GM18909 (cell line): ENCODE results near the gene MUTYH.

ENCODE experiments used
- ATAC-seq: cut with Tn5 transposase; IDR thresholded peaks from one replicate; pipeline ENCODE4 v1.9.1; 2021; ENCODE audit warnings: mild to moderate bottlenecking; ENCODE audit not compliant: unreplicated experiment, poor library complexity

Gene MUTYH

DNA sequence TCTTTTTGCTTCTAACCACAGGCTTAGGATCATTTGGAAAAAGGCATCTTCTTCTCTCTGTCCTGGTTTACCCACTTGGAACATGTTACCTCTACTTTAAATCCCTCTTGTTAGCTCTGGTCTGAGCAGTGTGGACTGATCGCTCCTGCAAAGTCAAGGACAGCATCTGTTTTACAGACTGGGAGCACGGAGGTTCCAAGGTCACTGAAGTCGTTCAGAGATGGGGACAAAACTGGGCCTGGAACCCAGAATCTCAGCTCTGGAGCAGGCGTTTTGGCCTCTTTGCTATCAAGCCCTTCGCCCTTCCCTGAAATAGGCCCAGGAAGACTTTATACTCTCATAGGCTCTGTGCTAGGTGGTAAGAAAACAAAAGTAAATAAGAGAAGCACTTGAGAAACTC lies 11.3 kb upstream of the MUTYH start:
- no peak for ATAC-seq

DNA sequence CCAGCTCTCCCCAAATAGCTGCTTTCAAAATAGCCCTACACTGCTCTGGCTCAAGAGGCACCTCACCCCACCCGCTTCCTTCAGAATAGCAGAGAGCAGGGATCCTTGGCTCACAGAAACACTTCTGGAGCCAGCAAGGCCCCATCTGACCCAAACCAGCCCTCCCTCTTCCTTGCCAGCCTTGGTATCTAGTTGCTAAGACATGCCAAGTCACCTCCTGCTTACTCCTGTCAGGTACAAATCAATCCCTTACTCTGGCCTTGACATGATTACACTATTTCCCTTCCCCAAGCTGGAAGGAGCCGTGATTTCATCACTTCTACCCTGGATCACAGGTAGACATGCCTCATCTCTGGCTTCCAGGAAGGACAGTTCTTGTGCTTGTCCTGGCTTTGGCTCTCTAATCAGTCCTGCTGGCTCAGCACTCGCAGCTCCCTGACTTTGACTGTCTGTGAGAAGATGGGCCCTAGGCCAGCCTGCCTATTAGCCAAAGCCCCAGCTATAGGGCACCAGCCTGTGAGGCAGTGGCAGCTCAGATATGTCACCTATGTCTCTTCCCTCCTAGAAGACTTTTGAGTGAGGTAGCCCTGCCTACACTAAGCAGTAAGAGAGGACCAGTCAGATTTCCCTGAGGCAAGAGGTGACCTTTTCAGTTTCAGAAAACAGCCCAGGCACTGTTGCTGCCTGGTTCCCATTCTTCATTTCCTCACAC lies 8.9 kb upstream of the MUTYH start:
- no peak for ATAC-seq

DNA sequence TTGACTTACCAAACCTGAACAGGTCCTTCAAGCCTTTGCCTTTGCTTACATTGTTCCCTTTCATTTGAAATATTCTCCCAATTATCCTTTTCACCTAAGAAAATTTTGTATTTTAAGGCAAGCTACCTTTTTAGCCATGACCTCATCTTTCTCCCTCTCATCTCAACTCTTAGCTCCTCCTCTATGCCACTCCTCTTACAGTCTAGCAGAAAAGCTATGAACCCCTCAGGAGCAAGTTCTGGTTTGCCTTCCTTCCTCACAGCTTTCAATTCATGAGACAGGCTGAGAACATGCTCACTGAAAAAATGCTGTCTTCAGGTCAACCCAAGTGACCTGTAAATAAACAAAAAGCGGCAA lies 8.3 kb upstream of the MUTYH start:
- no peak for ATAC-seq

GRCh38 chr1:45348020-45348419 lies 7.8 kb upstream of the MUTYH start:
- no peak for ATAC-seq

GRCh38 chr1:45346473-45346872 lies 6.2 kb upstream of the MUTYH start:
- ATAC-seq: no peak

- no peak for ATAC-seq
Observed at GRCh38 chr1:45345014-45345413, 4.8 kb upstream of the MUTYH start.

DNA sequence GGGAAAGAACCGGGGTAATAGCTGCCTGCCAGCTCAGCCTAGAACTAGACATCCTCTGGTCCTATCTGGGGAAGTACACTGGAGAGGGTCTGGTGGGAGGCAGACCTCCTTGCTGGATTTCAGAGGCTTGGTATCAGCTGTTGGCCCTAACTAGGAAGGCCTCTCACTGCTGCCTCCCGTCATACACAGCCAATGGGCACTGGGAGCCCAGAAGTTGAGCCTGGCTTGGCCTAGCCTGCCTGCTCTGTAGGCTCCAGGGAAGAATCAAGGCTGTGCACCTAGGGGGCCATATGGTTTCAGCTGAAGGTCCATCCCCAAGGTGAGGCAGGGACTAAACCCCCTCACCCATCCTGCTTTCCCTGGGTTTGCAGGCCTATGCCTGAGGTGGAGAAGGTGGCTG lies 4.3 kb upstream of the MUTYH start:
- no peak for ATAC-seq

DNA sequence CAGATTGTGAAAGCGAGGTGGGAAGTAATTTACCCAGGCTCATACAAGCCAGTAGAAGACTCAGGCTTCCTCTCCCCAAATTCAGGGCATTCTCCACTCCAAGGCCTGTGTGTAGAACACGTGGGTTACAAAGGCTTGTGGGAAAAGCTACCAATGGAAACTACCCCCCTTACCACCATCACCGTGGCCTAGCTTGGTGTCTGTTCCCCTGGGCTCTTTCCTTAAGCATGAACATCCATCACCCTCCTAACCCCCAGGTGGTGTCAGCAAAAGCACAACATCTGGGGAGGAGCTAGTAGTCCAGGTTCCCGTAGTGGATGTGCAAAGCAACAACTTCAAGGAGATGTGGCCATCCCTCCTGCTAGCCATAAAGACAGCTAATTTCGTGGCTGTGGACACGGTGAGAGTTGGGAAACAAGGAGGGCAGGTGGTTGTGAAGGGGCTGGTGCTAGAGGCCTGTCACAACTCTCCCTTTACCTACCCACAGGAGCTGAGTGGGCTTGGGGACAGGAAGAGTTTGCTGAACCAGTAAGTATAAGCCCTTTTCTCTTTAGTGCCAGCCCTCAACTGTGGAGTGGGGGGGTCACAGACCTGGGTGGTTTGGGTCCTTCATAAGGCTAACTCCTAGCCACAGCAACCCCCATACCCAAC lies 701 bp upstream of the MUTYH start:
- no peak for ATAC-seq

- ATAC-seq: no peak
Observed at GRCh38 chr1:45337630-45338325, 2.5 kb downstream of the MUTYH start.

DNA sequence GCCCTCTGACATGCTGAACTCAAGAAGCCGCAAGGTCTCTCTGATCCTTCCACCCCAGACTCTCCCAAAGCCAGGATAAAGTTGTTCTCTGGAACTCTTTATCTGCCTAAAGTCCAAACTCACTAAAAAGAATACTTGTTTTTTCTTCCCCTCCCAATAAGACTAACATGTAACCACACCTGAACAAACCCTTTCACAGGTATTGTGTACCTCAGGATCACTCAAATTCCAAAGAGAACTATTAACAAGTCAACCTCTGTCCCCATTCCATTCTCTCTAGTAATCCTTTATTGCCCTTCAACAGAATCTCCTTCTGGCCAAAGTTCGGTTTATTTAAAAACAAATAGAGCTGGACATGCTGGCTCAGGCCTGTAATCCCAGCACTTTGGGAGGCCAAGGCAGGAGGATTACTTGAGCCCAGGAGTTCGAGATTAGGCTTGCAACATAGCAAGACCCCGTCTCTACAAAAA lies 4.3 kb downstream of the MUTYH start:
- no peak for ATAC-seq

- ATAC-seq: no peak
Observed at GRCh38 chr1:45334308-45335245, 5.7 kb downstream of the MUTYH start.

DNA sequence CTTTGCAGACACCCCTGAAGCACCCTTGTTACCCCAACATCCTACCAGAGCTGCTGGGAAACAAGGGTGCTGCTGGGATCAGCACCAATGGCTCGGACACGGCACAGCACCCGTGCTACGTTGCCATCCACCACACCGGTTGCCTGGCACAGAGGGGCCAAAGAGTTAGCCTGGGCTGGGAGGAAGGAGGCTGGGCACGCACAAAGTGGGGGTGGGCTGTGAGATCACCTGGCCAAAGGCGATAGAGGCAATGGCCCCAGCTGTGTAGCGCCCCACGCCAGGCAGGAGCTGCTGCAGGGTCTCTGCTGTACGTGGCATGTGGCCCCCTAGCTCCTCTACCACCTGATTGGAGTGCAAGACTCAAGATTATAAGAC lies 7.9 kb downstream of the MUTYH start:
- no peak for ATAC-seq

- no peak for ATAC-seq
Observed at GRCh38 chr1:45331436-45332345, 8.5 kb downstream of the MUTYH start.

DNA sequence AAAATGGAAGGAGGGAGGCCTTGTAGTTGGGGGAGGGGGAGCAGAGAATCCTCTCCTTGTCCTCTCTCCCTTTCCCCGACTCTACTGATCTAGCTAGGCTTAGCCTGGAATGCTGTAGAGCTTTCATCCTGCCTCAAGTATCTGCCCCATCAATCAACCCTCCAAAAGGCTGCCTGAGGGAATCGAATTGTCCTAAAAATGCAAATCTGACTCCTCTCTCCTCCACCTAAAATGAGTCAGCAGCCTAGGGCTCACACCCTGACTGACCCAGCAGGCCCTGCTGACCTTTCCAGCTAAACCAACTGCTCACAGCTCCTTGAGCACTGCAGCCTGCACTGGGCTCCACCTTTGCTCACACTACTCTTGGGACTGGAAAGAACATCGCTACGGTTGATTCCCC lies 10.8 kb downstream of the MUTYH start:
- no peak for ATAC-seq

- no peak for ATAC-seq
Observed at GRCh38 chr1:45328680-45329079, 11.6 kb downstream of the MUTYH start.

DNA sequence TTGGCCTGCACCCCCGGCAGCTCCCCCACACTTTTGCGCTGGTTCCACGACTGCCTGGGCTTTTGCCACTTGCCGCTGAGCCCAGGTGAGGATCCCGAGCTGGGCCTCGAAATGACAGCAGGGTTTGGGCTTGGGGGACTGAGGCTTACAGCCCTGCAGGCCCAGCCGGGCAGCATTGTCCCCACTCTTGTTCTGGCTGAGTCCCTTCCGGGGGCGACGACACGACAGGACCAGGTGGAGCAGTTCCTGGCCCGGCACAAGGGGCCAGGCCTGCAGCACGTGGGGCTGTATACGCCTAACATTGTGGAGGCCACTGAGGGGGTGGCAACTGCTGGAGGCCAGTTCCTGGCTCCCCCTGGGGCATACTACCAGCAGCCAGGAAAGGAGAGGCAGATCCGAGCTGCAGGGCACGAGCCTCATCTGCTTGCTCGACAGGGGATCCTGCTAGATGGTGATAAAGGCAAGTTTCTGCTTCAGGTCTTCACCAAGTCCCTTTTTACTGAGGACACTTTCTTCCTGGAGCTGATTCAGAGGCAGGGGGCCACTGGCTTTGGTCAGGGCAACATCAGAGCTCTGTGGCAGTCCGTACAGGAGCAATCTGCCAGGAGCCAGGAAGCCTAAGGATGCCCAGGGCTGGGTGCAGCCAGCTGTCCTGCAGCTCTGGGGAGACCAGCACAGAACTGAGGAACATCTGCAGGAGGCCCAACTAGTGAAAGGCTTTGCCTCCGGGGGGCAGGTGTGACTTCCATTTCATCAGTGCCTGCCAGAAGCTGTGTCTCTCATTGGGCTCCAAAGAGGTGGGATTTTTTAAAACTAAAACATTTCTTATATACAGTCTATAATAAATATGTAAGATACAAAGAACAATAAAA lies 12.4 kb downstream of the MUTYH start:
- peak; percentile 13 for ATAC-seq

DNA sequence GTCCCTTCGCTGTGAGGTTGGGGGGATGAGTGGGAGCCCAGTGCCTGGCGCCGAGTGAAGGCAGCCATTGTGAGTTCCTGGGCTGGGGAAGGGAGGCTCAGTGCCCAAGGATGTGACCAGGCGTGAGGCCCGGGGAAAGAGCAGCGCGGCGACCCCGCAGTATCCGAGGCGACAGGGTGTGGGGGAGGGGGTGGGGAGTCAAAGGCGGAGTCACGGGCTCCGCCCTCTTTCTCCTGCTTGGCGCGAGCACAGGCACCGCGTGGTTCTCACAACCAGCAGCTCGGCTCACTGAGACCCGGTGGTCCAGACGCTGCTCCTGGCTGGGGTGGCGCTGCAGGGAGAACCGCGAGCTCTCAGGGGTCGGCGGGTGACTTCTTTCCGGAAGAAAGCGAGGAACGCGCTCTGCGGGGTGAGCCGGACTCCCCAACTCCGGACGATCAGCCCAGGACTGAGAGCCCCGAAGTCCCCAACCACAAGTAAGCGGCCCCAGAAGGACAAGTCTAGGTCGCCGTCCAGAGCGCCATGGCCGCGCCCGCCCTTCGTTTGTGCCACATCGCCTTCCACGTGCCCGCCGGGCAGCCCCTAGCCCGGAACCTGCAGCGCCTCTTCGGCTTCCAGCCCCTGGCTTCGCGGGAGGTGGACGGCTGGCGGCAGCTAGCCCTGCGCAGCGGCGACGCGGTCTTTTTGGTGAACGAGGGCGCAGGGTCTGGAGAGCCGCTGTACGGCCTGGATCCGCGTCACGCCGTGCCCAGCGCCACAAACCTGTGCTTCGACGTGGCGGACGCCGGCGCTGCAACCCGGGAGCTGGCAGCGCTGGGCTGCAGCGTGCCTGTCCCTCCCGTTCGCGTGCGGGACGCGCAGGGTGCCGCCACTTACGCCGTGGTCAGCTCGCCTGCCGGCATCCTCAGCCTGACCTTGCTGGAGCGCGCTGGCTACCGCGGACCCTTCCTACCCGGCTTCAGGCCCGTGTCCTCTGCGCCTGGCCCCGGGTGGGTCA lies 13.3 kb downstream of the MUTYH start, which contains the start of gene HPDL:
TSS of gene HPDL (plus strand) at position 269 of the 997 bp plus-strand sequence. CDS start at position 523, 254 bp downstream.
- ATAC-seq: peak; percentile 56
